Heart left ventricle (tissue), 16 donors: Measurements from ENCODE around the gene AJAP1. TPM values are rescaled to one million over a fixed set of nuclear protein-coding genes. Genes with fewer than 3 reads are reported as not detected.
A peak's percentile ranks its signal among the peaks of the same experiment; 100 is the strongest.

ENCODE experiments used
- ATAC-seq, 4 donors: fragments of 200-7000 bp; cut with Tn5 transposase; one replicate each; pipeline ENCODE4 v1.9.1; 2020 to 2022; ENCODE audit warnings: moderate library complexity in 4 of 4, mild to moderate bottlenecking in 3 of 4, moderate number of reproducible peaks in 1 of 4
- DNase-seq, 5 donors: peaks; one replicate each; pipeline ENCODE4 v3.0.0-alpha.2; 2020
- H3K27ac ChIP-seq, 12 donors: fragments of 200-600 bp; sonication (generic) in 4 of 12; one replicate each; pipeline versions ENCODE4 v1.5.0 to v1.8.0; 2016 to 2022; ENCODE audit warnings: mild to moderate bottlenecking in 2 of 12
- H3K27me3 ChIP-seq, 9 donors: fragments of 200-600 bp; sonication (generic) in 2 of 9; one replicate each; pipeline versions ENCODE4 v1.5.1 to v1.8.0; 2016 to 2022; ENCODE audit warnings: mild to moderate bottlenecking in 3 of 9
- H3K36me3 ChIP-seq, 9 donors: fragments of 200-600 bp; sonication (generic) in 2 of 9; one replicate each; pipeline versions ENCODE4 v1.5.0 to v1.8.0; 2018 to 2022; ENCODE audit warnings: mild to moderate bottlenecking in 2 of 9
- H3K4me1 ChIP-seq, 12 donors: fragments of 200-600 bp; sonication (generic) in 4 of 12; one replicate each; pipeline versions ENCODE4 v1.5.0 to v1.8.0; 2016 to 2022; ENCODE audit warnings: mild to moderate bottlenecking in 3 of 12
- H3K4me3 ChIP-seq, 12 donors: fragments of 200-600 bp; sonication (generic) in 4 of 12; one replicate each; pipeline versions ENCODE4 v1.5.0 to v1.8.0; 2017 to 2022; ENCODE audit warnings: mild to moderate bottlenecking in 9 of 12, moderate library complexity in 4 of 12
- H3K9me3 ChIP-seq, 12 donors: fragments of 200-600 bp; sonication (generic) in 4 of 12; one replicate each; pipeline versions ENCODE4 v1.5.0 to v1.8.0; 2016 to 2022; ENCODE audit warnings: mild to moderate bottlenecking in 1 of 12
- CTCF ChIP-seq, 12 donors: fragments of 200-600 bp; sonication (generic) in 4 of 12; IDR thresholded peaks; one replicate each; pipeline versions ENCODE4 v1.5.0 to v1.8.0; 2018 to 2022; ENCODE audit warnings: antibody characterized with exemption in 12 of 12, mild to moderate bottlenecking in 5 of 12
- POLR2A ChIP-seq, 2 donors: fragments of 450-650 bp; IDR thresholded peaks; one replicate each; pipeline ENCODE4 v1.6.1; 2017; ENCODE audit warnings: antibody characterized with exemption in 2 of 2, mild to moderate bottlenecking in 2 of 2, moderate library complexity in 2 of 2
- WGBS, 4 donors: extraction: QIAGEN DNeasy Blood & Tissue Kit in 2 of 4; methylation state at CpG; one replicate each; pipeline versions ENCODE4 v1.1.5 to v1.1.7; 2013 to 2018; 5-methylcytosine and 5-hydroxymethylcytosine counted together
- intact Hi-C, 10 donors: fragments of 100-400 bp; cut with DNase I; formaldehyde crosslinking; loops; one replicate each; pipeline versions ENCODE4 v1.11.1 to v1.14.2; 2022
- polyA plus RNA-seq, 2 donors: library from polyadenylated mRNA; stranded (reverse); fragments of 200-250 nt; gene quantifications; one replicate each; pipeline ENCODE4 v1.2.3, GENCODE V29; 2013
- total RNA-seq, 9 donors: library from RNA; depleted of rRNA in 2 of 9; stranded (reverse); fragments of >200 nt in 2 of 9; fragmentation: NEBNext Ultra II Directional in 3 of 9; extraction: Animal tissue kit (Norgen Biotek cat#: 25700) in 3 of 9; gene quantifications; one replicate each; pipeline versions ENCODE4 v1.1.0 to v1.2.4, GENCODE V29; 2016 to 2023
- donor health status: ischemic (EF 13 %, LVEDD 7.1; RV severe dilation, severe dysfunction).
- donor health status: healthy with polysubstance abuse.
- donor health status: DM: no; HTN: yes; CAD: no.
- donor health status: DM: no; HTN: no; CAD: no.
- donor health status: ischemic (EF 25% LVEDD 6.9; RV normal size, moderate dysfunction).
- donor health status: ischemic (EF 25% LVEDD 5.7; RV mildly dilated, moderate dysfunction).
- donor health status: healthy.
- donor health status: DM: yes; HTN: yes; CAD: no.
- donor health status: ischemic (EF 35%, LVEDD 5.7; RV mildly dilated, moderate dysfunction).
- donor health status: nonischemic (EF 11% LVEDD 7.7; RV severe dilation, severe dysfunction).
- donor health status: DM: yes; HTN: yes; CAD: no.
- donor health status: PGD.
- donor health status: ischemic (EF 29% LVEDD 5.4; RV normal size, mild dysfunction).
- donor health status: nonischemic (EF 23%, LVEDD 6.1; RV moderate dilation, normal function).

The AJAP1 gene
- total and polyA plus RNA-seq, 11 donors, result 0.01 to 0.67 (median 0.07) TPM; not detected in 2

DNA sequence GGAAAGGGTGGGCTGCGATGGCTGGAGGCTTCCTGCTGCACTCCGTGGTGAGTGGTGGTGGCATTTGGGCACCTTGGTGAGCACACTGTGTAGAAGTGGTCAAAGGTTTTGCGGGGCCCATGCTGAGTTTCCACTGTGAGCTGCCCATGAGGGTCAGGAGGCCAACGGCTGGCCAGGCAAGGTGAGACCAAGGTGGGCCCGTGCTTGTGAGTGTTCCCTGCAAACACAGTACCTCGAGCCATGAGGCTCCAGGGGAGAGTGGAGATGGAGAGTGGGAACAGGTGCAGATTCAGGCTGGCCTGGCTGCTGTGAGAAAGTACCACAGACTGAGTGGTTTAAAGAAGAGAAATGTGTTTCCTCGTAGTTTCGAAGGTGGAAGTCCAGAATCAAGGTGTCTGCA lies 40.8 kb downstream of the AJAP1 start:
- peaks cover 0 to 4% (median 0%) of the 10 kb centered on the region in 12 donors for H3K9me3 ChIP-seq
- no peaks in the 10 kb centered on the region for H3K4me1 ChIP-seq
- DNase-seq (peak in 1 of 5 donors; percentile 19), ATAC-seq (no peak)
- no peaks in the 10 kb centered on the region for H3K36me3 ChIP-seq
- no peak overlapping the region for H3K27ac ChIP-seq
- H3K4me3 ChIP-seq, result no peak overlapping the region
- 79 to 94% (median 90%) methylated on average over 8 of the region's 8 CpGs for WGBS, 4 donors
- TF ChIP-seq CTCF (IDR thresholded peaks at IDR 0.05) (no peak), POLR2A (IDR thresholded peaks at IDR 0.05) (no peak)
- H3K27me3 ChIP-seq, result peaks cover 0 to 15% (median 0%) of the 10 kb centered on the region in 9 donors
- intact Hi-C loops, result no loop called here

- Histone ChIP-seq H3K9me3 (peaks cover 0 to 4% (median 0%) of the 10 kb centered on the region in 12 donors), H3K27ac (no peak overlapping the region), H3K27me3 (peaks cover 0 to 20% (median 0%) of the 10 kb centered on the region in 9 donors), H3K4me1 (no peaks in the 10 kb centered on the region), H3K36me3 (no peaks in the 10 kb centered on the region), H3K4me3 (no peak overlapping the region)
- WGBS, 4 donors, result 51 to 57% (median 51%) methylated on average over 12 of the region's 12 CpGs; no CpG with 5 or more reads in 1 of the 4 donors
- DNase-seq, result peak in 1 of 5 donors; percentile 51
- TF ChIP-seq POLR2A (IDR thresholded peaks at IDR 0.05) (no peak), CTCF (IDR thresholded peaks at IDR 0.05) (no peak)
- ATAC-seq, result no peak
- intact Hi-C loops, result no loop called here
Observed at GRCh38 chr1:4696161-4696745, 41.8 kb downstream of the AJAP1 start.

GRCh38 chr1:4696753-4697152 lies 42.3 kb downstream of the AJAP1 start:
- Histone ChIP-seq H3K27me3 (peaks cover 0 to 20% (median 0%) of the 10 kb centered on the region in 9 donors), H3K4me3 (no peak overlapping the region), H3K9me3 (peaks cover 0 to 4% (median 0%) of the 10 kb centered on the region in 12 donors), H3K4me1 (no peaks in the 10 kb centered on the region), H3K36me3 (no peaks in the 10 kb centered on the region), H3K27ac (no peak overlapping the region)
- intact Hi-C loops, result no loop called here
- DNase-seq (peak in 1 of 5 donors; percentile 4), ATAC-seq (no peak)
- WGBS, 4 donors, result 89 to 97% (median 93%) methylated on average over 2 of the region's 2 CpGs
- TF ChIP-seq POLR2A (IDR thresholded peaks at IDR 0.05) (no peak), CTCF (IDR thresholded peaks at IDR 0.05) (no peak)

DNA sequence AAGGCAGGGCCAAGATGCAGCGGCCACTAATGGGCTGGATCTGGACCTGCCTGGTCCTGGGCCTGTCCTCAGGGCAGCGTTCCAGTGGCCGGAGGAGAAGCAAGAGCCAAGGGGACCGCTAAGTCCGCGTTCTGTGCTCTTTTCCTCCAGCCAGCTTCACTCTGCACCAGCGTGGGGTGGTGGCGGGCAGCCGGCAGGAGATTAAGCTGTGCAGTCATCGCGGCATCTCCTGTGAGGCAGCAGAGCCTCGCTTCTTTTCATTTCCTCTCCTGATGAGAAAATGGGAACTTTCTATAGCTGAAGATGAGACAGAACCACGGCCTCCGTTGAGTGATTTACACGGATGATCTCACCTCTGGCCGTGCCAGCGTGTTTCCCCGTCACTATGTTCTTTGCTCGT lies 43.4 kb downstream of the AJAP1 start:
- H3K27me3 ChIP-seq, result peaks cover 0 to 24% (median 0%) of the 10 kb centered on the region in 9 donors
- 86 to 88% (median 87%) methylated on average over 15 to 19 of the region's 19 CpGs for WGBS, 4 donors
- peaks cover 0 to 4% (median 0%) of the 10 kb centered on the region in 12 donors for H3K9me3 ChIP-seq
- ATAC-seq (no peak), DNase-seq (peak in 1 of 5 donors; percentile 20)
- no peak overlapping the region for H3K4me3 ChIP-seq
- H3K36me3 ChIP-seq, result no peaks in the 10 kb centered on the region
- no peak overlapping the region for H3K27ac ChIP-seq
- no peak for TF ChIP-seq POLR2A (IDR thresholded peaks at IDR 0.05)
- intact Hi-C loops, result no loop called here
- H3K4me1 ChIP-seq, result no peaks in the 10 kb centered on the region
